ENCODE results near the gene REEP1.

DNA sequence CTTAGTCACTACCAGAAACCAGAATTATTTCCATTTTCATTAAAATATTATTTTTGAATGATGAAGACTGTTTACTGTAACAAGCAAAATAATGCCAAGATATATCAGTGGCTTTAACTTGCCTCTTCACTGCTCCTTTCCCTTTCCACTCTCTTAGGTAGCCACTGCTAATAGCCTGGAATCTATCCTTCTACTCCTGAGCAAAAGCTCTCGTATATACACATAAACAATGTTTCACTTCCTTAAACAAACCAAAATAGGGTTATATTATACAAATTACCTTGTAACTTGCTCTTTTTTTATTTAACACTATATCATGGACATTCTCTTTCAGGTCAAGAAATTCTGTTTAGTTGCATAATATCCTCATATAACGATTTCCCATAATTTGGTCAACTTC is 163.0 kb downstream of the REEP1 start:
- TF ChIP-seq, protein P1, sequence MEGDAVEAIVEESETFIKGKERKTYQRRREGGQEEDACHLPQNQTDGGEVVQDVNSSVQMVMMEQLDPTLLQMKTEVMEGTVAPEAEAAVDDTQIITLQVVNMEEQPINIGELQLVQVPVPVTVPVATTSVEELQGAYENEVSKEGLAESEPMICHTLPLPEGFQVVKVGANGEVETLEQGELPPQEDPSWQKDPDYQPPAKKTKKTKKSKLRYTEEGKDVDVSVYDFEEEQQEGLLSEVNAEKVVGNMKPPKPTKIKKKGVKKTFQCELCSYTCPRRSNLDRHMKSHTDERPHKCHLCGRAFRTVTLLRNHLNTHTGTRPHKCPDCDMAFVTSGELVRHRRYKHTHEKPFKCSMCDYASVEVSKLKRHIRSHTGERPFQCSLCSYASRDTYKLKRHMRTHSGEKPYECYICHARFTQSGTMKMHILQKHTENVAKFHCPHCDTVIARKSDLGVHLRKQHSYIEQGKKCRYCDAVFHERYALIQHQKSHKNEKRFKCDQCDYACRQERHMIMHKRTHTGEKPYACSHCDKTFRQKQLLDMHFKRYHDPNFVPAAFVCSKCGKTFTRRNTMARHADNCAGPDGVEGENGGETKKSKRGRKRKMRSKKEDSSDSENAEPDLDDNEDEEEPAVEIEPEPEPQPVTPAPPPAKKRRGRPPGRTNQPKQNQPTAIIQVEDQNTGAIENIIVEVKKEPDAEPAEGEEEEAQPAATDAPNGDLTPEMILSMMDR (IDR thresholded peaks at IDR 0.05), result no peak
- no peak for TF ChIP-seq POLR2A (IDR thresholded peaks at IDR 0.05)
